OCI-LY7 (cell line): Measurements from ENCODE around the gene PLPP3. TPM values are rescaled to one million over a fixed set of nuclear protein-coding genes. Genes with fewer than 3 reads are reported as not detected.

Source experiments
- BruUV-seq: library from RNA; stranded (reverse); fragments of 400-500 nt; replicated peaks from 2 replicates; lab custom pipeline; 2021; lab: Mats Ljungman, UMichigan
- CTCF ChIA-PET: fragments of 300-600 bp; sonication (Branson Sonifier 250); formaldehyde crosslinking; loops from one replicate; lab custom pipeline; 2022; ENCODE audit warnings: antibody characterized with exemption; ENCODE audit not compliant: unreplicated experiment; lab: Charles Lee
- POLR2A ChIA-PET: fragments of 300-600 bp; sonication (Branson Sonifier 250); formaldehyde crosslinking; loops from one replicate; lab custom pipeline; 2022; ENCODE audit warnings: antibody characterized with exemption; lab: Charles Lee
- DNase-seq: peaks from one replicate; pipeline ENCODE4 v3.0.0-alpha.2; 2015; ENCODE audit warnings: low spot score
- H2AFZ ChIP-seq: fragments of 200-600 bp; sonication (generic), shearing (Covaris generic); 2 replicates; pipeline ENCODE4 v1.6.1; 2014; ENCODE audit warnings: mild to moderate bottlenecking, antibody characterized with exemption, low read length, moderate library complexity
- H3K27ac ChIP-seq: fragments of 200-600 bp; sonication (generic); 2 replicates; pipeline ENCODE4 v1.5.1; 2014; ENCODE audit warnings: mixed run types, low read depth, mild to moderate bottlenecking, moderate library complexity, low read length, inconsistent platforms; ENCODE audit not compliant: poor library complexity, severe bottlenecking
- H3K36me3 ChIP-seq: fragments of 200-600 bp; sonication (generic); 2 replicates; pipeline ENCODE4 v1.6.1; 2014; ENCODE audit warnings: mild to moderate bottlenecking, antibody characterized with exemption, low read length, moderate library complexity, mixed read lengths; ENCODE audit not compliant: insufficient read depth
- H3K4me1 ChIP-seq: fragments of 200-600 bp; sonication (generic); 2 replicates; pipeline ENCODE4 v1.5.1; 2014; ENCODE audit warnings: mild to moderate bottlenecking, low read length; ENCODE audit not compliant: insufficient read depth, poor library complexity, severe bottlenecking
- H3K4me2 ChIP-seq: fragments of 200-600 bp; sonication (generic); 2 replicates; pipeline ENCODE4 v1.6.1; 2014; ENCODE audit warnings: mild to moderate bottlenecking, low read length
- H3K4me3 ChIP-seq: fragments of 200-600 bp; sonication (generic); 2 replicates; pipeline ENCODE4 v1.5.1; 2014; ENCODE audit warnings: mild to moderate bottlenecking, low read depth, low read length; ENCODE audit not compliant: poor library complexity, severe bottlenecking
- H3K79me2 ChIP-seq: fragments of 200-600 bp; sonication (generic); 2 replicates; pipeline ENCODE4 v1.6.1; 2016; ENCODE audit warnings: low read depth, mild to moderate bottlenecking, low read length, moderate library complexity, mixed read lengths; ENCODE audit not compliant: insufficient read depth
- H3K9me2 ChIP-seq: fragments of 200-600 bp; sonication (generic); 2 replicates; pipeline ENCODE4 v1.6.1; 2016; ENCODE audit warnings: mild to moderate bottlenecking, low read length, mixed read lengths; ENCODE audit not compliant: insufficient read depth
- H3K9me3 ChIP-seq: fragments of 200-600 bp; sonication (generic); 2 replicates; pipeline ENCODE4 v1.6.1; 2014; ENCODE audit warnings: mild to moderate bottlenecking, mixed run types, low read length, mixed read lengths
- H4K20me1 ChIP-seq: fragments of 200-600 bp; sonication (generic); 2 replicates; pipeline ENCODE4 v1.6.1; 2014; ENCODE audit warnings: mild to moderate bottlenecking, antibody characterized with exemption, low read length, moderate library complexity, mixed read lengths; ENCODE audit not compliant: insufficient read depth
- EZH2phosphoT487 ChIP-seq: fragments of 200-600 bp; sonication (generic); IDR thresholded peaks from 2 replicates; pipeline ENCODE4 v1.6.1; 2018; ENCODE audit warnings: low read depth, borderline replicate concordance, mild to moderate bottlenecking, mixed run types, antibody characterized with exemption, low read length, moderate library complexity, mixed read lengths
- intact Hi-C: fragments of 100-400 bp; cut with micrococcal nuclease; formaldehyde crosslinking; loops from one replicate; pipeline ENCODE4 v1.10.0; 2022; ENCODE audit not compliant: unreplicated experiment
- total RNA-seq, 2 experiments: library from RNA; depleted of rRNA in 1 of 2; stranded (reverse); fragments of >200 nt in 1 of 2; shearing (Covaris generic) in 1 of 2; gene quantifications; 2 replicates each; pipeline ENCODE4 v1.2.3, GENCODE V29; 2014 to 2022
- TF ChIP-seq, protein P1 (sequence below): fragments of 200-600 bp; sonication (generic); conservative IDR thresholded peaks from 2 replicates; pipeline ENCODE4 v1.5.1; 2014; ENCODE audit warnings: mild to moderate bottlenecking, antibody characterized with exemption, low read length, moderate library complexity, mixed read lengths

PLPP3 gene
- total RNA-seq, 2 experiments from 2014 or later, result 0.92 to 1.7 TPM

DNA sequence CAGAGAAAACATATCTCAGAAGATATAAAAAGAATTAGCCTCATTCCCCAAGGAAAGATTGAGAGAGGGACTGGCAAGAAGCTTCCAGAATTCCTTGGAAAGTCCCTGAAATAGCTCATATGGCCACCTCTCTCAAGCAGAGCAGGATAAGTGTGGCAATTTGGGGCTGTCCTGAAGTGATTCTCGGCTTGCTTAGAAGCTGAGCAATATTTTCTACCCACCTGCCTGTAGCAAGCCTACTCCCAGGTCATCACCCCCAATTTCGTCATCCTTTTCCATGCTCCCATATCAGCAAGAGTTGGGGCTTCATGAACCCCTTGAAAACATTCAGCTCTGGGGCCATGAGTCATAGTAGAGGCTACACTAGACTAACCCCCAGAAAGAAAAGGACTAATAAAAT lies 131.5 kb downstream of the PLPP3 start:
- H3K79me2 ChIP-seq, result no peaks in the 10 kb centered on the region
- DNase-seq, result no peak
- ChIA-PET POLR2A (interaction anchor here (0.6 kb wide), 1 partner anchor 15 kb away, joined by 3 read pairs; no protein-coding TSS in a partner anchor), CTCF (interaction anchor here (0.6 kb wide), 1 partner anchor 199 kb away, joined by 7 read pairs; no protein-coding TSS in a partner anchor)
- intact Hi-C loops, result no loop called here
- no peak overlapping the region for H3K4me3 ChIP-seq
- H3K4me1 ChIP-seq, result no peaks in the 10 kb centered on the region
- H3K9me2 ChIP-seq, result no peaks in the 10 kb centered on the region
- no peak overlapping the region for H2AFZ ChIP-seq
- no peak overlapping the region for H3K4me2 ChIP-seq
- no peak overlapping the region for H3K27ac ChIP-seq
- no peak for TF ChIP-seq EZH2phosphoT487
- TF ChIP-seq, protein P1, sequence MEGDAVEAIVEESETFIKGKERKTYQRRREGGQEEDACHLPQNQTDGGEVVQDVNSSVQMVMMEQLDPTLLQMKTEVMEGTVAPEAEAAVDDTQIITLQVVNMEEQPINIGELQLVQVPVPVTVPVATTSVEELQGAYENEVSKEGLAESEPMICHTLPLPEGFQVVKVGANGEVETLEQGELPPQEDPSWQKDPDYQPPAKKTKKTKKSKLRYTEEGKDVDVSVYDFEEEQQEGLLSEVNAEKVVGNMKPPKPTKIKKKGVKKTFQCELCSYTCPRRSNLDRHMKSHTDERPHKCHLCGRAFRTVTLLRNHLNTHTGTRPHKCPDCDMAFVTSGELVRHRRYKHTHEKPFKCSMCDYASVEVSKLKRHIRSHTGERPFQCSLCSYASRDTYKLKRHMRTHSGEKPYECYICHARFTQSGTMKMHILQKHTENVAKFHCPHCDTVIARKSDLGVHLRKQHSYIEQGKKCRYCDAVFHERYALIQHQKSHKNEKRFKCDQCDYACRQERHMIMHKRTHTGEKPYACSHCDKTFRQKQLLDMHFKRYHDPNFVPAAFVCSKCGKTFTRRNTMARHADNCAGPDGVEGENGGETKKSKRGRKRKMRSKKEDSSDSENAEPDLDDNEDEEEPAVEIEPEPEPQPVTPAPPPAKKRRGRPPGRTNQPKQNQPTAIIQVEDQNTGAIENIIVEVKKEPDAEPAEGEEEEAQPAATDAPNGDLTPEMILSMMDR, result no peak
- H3K9me3 ChIP-seq, result no peaks in the 10 kb centered on the region
- no peaks in the 10 kb centered on the region for H4K20me1 ChIP-seq
- no TSS peak for BruUV-seq
- H3K36me3 ChIP-seq, result no peaks in the 10 kb centered on the region

GRCh38 chr1:56446531-56447098 lies 132.7 kb downstream of the PLPP3 start:
- Histone ChIP-seq H3K9me3 (no peaks in the 10 kb centered on the region), H3K4me3 (no peak overlapping the region), H3K36me3 (no peaks in the 10 kb centered on the region), H3K9me2 (no peaks in the 10 kb centered on the region), H3K27ac (no peak overlapping the region), H3K79me2 (no peaks in the 10 kb centered on the region), H2AFZ (no peak overlapping the region), H3K4me1 (no peaks in the 10 kb centered on the region), H4K20me1 (no peaks in the 10 kb centered on the region), H3K4me2 (no peak overlapping the region)
- POLR2A ChIA-PET, result interaction anchor here (0.5 kb wide), 1 partner anchor 9 kb away, joined by 3 read pairs; no protein-coding TSS in a partner anchor
- intact Hi-C loops, result no loop called here
- TF ChIP-seq, protein P1, result no peak
- TF ChIP-seq EZH2phosphoT487, result no peak
- CTCF ChIA-PET, result no interaction called here
- DNase-seq, result no peak
- BruUV-seq, result no TSS peak

- Histone ChIP-seq H2AFZ (no peak overlapping the region), H3K79me2 (no peaks in the 10 kb centered on the region), H3K4me3 (no peak overlapping the region), H4K20me1 (no peaks in the 10 kb centered on the region), H3K36me3 (no peaks in the 10 kb centered on the region), H3K4me2 (no peak overlapping the region), H3K27ac (no peak overlapping the region), H3K9me3 (no peaks in the 10 kb centered on the region), H3K9me2 (no peaks in the 10 kb centered on the region), H3K4me1 (no peaks in the 10 kb centered on the region)
- CTCF ChIA-PET, result no interaction called here
- TF ChIP-seq EZH2phosphoT487, result no peak
- TF ChIP-seq, protein P1, result no peak
- POLR2A ChIA-PET, result interaction anchor here (1.3 to 1.5 kb wide), 2 partner anchors 8 to 13 kb away, joined by 4 read pairs; no protein-coding TSS in a partner anchor
- no TSS peak for BruUV-seq
- no peak for DNase-seq
- intact Hi-C loops, result no loop called here
Measured at GRCh38 chr1:56444960-56445646, 134.3 kb downstream of the PLPP3 start.
